Stimulated activated naive CD8-positive, alpha-beta T cell treated with anti-CD3 and anti-CD28 coated beads, Interleukin-15, Interleukin-2, amounts not matched to agents 100 ng/mL and 50 ng/mL, for 24 hours (primary cell): ENCODE measurements around the gene ZSWIM6.
"Not testable (repeated sequence)": the region's sequence is repeated elsewhere in the genome, so short reads cannot be mapped to it uniquely, and the experiment has no call there.

Experiments
- H3K27ac Mint-ChIP-seq: one replicate; pipeline ENCODE4 v1.8.0; 2021; ENCODE audit warnings: mild to moderate bottlenecking, mixed read lengths
- H3K27me3 Mint-ChIP-seq: one replicate; pipeline ENCODE4 v1.8.0; 2021; ENCODE audit warnings: mixed read lengths
- H3K36me3 Mint-ChIP-seq: one replicate; pipeline ENCODE4 v1.8.0; 2021; ENCODE audit warnings: low read depth, mixed read lengths
- H3K4me1 Mint-ChIP-seq: one replicate; pipeline ENCODE4 v1.8.0; 2021; ENCODE audit warnings: low read depth, mixed read lengths
- H3K4me3 Mint-ChIP-seq: one replicate; pipeline ENCODE4 v1.8.0; 2021; ENCODE audit warnings: mild to moderate bottlenecking, mixed read lengths
- H3K9me3 Mint-ChIP-seq: one replicate; pipeline ENCODE4 v1.8.0; 2021; ENCODE audit warnings: mixed read lengths

The ZSWIM6 gene

GRCh38 chr5:61394793-61395192 lies 62.7 kb downstream of the ZSWIM6 start:
- no peaks in the 10 kb centered on the region for H3K9me3 Mint-ChIP-seq
- H3K4me3 Mint-ChIP-seq: no peak overlapping the region
- H3K4me1 Mint-ChIP-seq: peaks cover 3% of the 10 kb centered on the region
- H3K36me3 Mint-ChIP-seq: peaks cover 15% of the 10 kb centered on the region
- H3K27me3 Mint-ChIP-seq: no peaks in the 10 kb centered on the region
- no peak overlapping the region for H3K27ac Mint-ChIP-seq

GRCh38 chr5:61397238-61397637 lies 65.2 kb downstream of the ZSWIM6 start:
- Mint-ChIP-seq H3K9me3 (no peaks in the 10 kb centered on the region), H3K36me3 (peaks cover 2% of the 10 kb centered on the region), H3K4me1 (peaks cover 9% of the 10 kb centered on the region), H3K27me3 (no peaks in the 10 kb centered on the region), H3K4me3 (no peak overlapping the region), H3K27ac (no peak overlapping the region)

- H3K9me3 Mint-ChIP-seq: no peaks in the 10 kb centered on the region
- H3K4me1 Mint-ChIP-seq: peaks cover 15% of the 10 kb centered on the region
- no peaks in the 10 kb centered on the region for H3K36me3 Mint-ChIP-seq
- H3K27ac Mint-ChIP-seq: no peak overlapping the region
- H3K4me3 Mint-ChIP-seq: no peak overlapping the region
- H3K27me3 Mint-ChIP-seq: no peaks in the 10 kb centered on the region
Observed at GRCh38 chr5:61397937-61398336, 65.9 kb downstream of the ZSWIM6 start.

- Mint-ChIP-seq H3K36me3 (no peaks in the 10 kb centered on the region), H3K9me3 (no peaks in the 10 kb centered on the region), H3K27ac (no peak overlapping the region), H3K4me3 (no peak overlapping the region), H3K4me1 (peaks cover 17% of the 10 kb centered on the region), H3K27me3 (no peaks in the 10 kb centered on the region)
Observed at GRCh38 chr5:61398440-61398839, 66.4 kb downstream of the ZSWIM6 start.

- Mint-ChIP-seq H3K4me1 (peaks cover 21% of the 10 kb centered on the region), H3K4me3 (no peak overlapping the region), H3K27me3 (no peaks in the 10 kb centered on the region)
Observed at GRCh38 chr5:61399679-61400078, 67.6 kb downstream of the ZSWIM6 start.

GRCh38 chr5:61401726-61402125 lies 69.7 kb downstream of the ZSWIM6 start:
- Mint-ChIP-seq H3K4me1 (peaks cover 33% of the 10 kb centered on the region), H3K27me3 (no peaks in the 10 kb centered on the region), H3K27ac (no peak overlapping the region), H3K36me3 (no peaks in the 10 kb centered on the region), H3K9me3 (no peaks in the 10 kb centered on the region), H3K4me3 (no peak overlapping the region)

More at GRCh38 chr5:61399679-61400078, 67.6 kb downstream of the ZSWIM6 start:
- H3K27ac Mint-ChIP-seq: no peak overlapping the region
- H3K9me3 Mint-ChIP-seq: no peaks in the 10 kb centered on the region
- no peaks in the 10 kb centered on the region for H3K36me3 Mint-ChIP-seq

- Mint-ChIP-seq H3K36me3 (no peaks in the 10 kb centered on the region), H3K27ac (no peak overlapping the region), H3K9me3 (no peaks in the 10 kb centered on the region), H3K4me1 (peaks cover 36% of the 10 kb centered on the region), H3K4me3 (no peak overlapping the region), H3K27me3 (no peaks in the 10 kb centered on the region)
Observed at GRCh38 chr5:61402244-61402823, 70.3 kb downstream of the ZSWIM6 start.

- Mint-ChIP-seq H3K36me3 (no peaks in the 10 kb centered on the region), H3K9me3 (no peaks in the 10 kb centered on the region), H3K4me1 (peaks cover 46% of the 10 kb centered on the region), H3K27me3 (peaks cover 4% of the 10 kb centered on the region), H3K4me3 (no peak overlapping the region), H3K27ac (no peak overlapping the region)
Observed at GRCh38 chr5:61402970-61403900, 71.2 kb downstream of the ZSWIM6 start.

- H3K36me3 Mint-ChIP-seq: no peaks in the 10 kb centered on the region
- H3K4me1 Mint-ChIP-seq: peaks cover 67% of the 10 kb centered on the region
- H3K27ac Mint-ChIP-seq: no peak overlapping the region
- H3K27me3 Mint-ChIP-seq: peaks cover 4% of the 10 kb centered on the region
- H3K4me3 Mint-ChIP-seq: no peak overlapping the region
- H3K9me3 Mint-ChIP-seq: no peaks in the 10 kb centered on the region
Observed at GRCh38 chr5:61405511-61406295, 73.6 kb downstream of the ZSWIM6 start.

GRCh38 chr5:61406497-61406896 lies 74.4 kb downstream of the ZSWIM6 start:
- peaks cover 69% of the 10 kb centered on the region for H3K4me1 Mint-ChIP-seq
- not testable (repeated sequence) for H3K27ac Mint-ChIP-seq, H3K4me3 Mint-ChIP-seq, H3K27me3 Mint-ChIP-seq, H3K36me3 Mint-ChIP-seq, H3K9me3 Mint-ChIP-seq

GRCh38 chr5:61407706-61408270 lies 75.7 kb downstream of the ZSWIM6 start:
- no peak overlapping the region for H3K27ac Mint-ChIP-seq
- H3K4me3 Mint-ChIP-seq: peak overlapping the region; percentile 76
- peaks cover 4% of the 10 kb centered on the region for H3K27me3 Mint-ChIP-seq
- no peaks in the 10 kb centered on the region for H3K9me3 Mint-ChIP-seq
- peaks cover 60% of the 10 kb centered on the region for H3K4me1 Mint-ChIP-seq
- no peaks in the 10 kb centered on the region for H3K36me3 Mint-ChIP-seq

GRCh38 chr5:61408476-61409168 lies 76.6 kb downstream of the ZSWIM6 start:
- Mint-ChIP-seq H3K27ac (peak overlapping the region; percentile 80), H3K27me3 (peaks cover 4% of the 10 kb centered on the region), H3K4me1 (peaks cover 57% of the 10 kb centered on the region), H3K4me3 (peak overlapping the region; percentile 76), H3K9me3 (no peaks in the 10 kb centered on the region), H3K36me3 (no peaks in the 10 kb centered on the region)

GRCh38 chr5:61409568-61409967 lies 77.5 kb downstream of the ZSWIM6 start:
- Mint-ChIP-seq H3K36me3 (no peaks in the 10 kb centered on the region), H3K27me3 (peaks cover 4% of the 10 kb centered on the region), H3K27ac (no peak overlapping the region), H3K9me3 (no peaks in the 10 kb centered on the region), H3K4me1 (peaks cover 58% of the 10 kb centered on the region), H3K4me3 (no peak overlapping the region)

- no peak overlapping the region for H3K27ac Mint-ChIP-seq
- peaks cover 55% of the 10 kb centered on the region for H3K4me1 Mint-ChIP-seq
- H3K4me3 Mint-ChIP-seq: no peak overlapping the region
- H3K36me3 Mint-ChIP-seq: no peaks in the 10 kb centered on the region
- H3K27me3 Mint-ChIP-seq: peaks cover 4% of the 10 kb centered on the region
- no peaks in the 10 kb centered on the region for H3K9me3 Mint-ChIP-seq
Observed at GRCh38 chr5:61410811-61411210, 78.8 kb downstream of the ZSWIM6 start.
